BLaER1 treated with 17β-estradiol and CSF1 and Interleukin-3, amounts not matched to agents 10 nM and 100 nM (cell line): ENCODE results near the gene SLC35A5.
A peak's percentile ranks its signal among the peaks of the same experiment; 100 is the strongest.

ENCODE experiments used
- H3K27ac ChIP-seq, 11 experiments: shearing (Covaris generic); formaldehyde crosslinking; 2 replicates each; pipeline ENCODE4 v1.8.1; 2022
- H3K27me3 ChIP-seq, 11 experiments: shearing (Covaris generic); formaldehyde crosslinking; 2 replicates each; pipeline ENCODE4 v1.8.1; 2022
- H3K36me3 ChIP-seq, 11 experiments: shearing (Covaris generic); formaldehyde crosslinking; 2 replicates each; pipeline ENCODE4 v1.8.1; 2022
- H3K4me1 ChIP-seq, 10 experiments: shearing (Covaris generic); formaldehyde crosslinking; 2 replicates each; pipeline ENCODE4 v1.8.1; 2022
- H3K4me2 ChIP-seq, 11 experiments: shearing (Covaris generic); formaldehyde crosslinking; 2 replicates each; pipeline ENCODE4 v1.8.1; 2022
- H3K4me3 ChIP-seq, 10 experiments: shearing (Covaris generic); formaldehyde crosslinking; 2 replicates each; pipeline ENCODE4 v1.8.1; 2022
- H3K9ac ChIP-seq, 11 experiments: shearing (Covaris generic); formaldehyde crosslinking; 2 replicates each; pipeline ENCODE4 v1.8.1; 2022
- H3K9me3 ChIP-seq, 11 experiments: shearing (Covaris generic); formaldehyde crosslinking; replicated peaks in 1 of 11; 2 replicates each; pipeline ENCODE4 v1.8.1; 2022
- H4K20me1 ChIP-seq, 11 experiments: shearing (Covaris generic); formaldehyde crosslinking; 2 replicates each; pipeline ENCODE4 v1.8.1; 2022
- Cebpa-rat ChIP-seq, 11 experiments: shearing (Covaris generic); IDR thresholded peaks; 2 replicates each; pipeline ENCODE4 v1.8.1; 2022

SLC35A5 gene

DNA sequence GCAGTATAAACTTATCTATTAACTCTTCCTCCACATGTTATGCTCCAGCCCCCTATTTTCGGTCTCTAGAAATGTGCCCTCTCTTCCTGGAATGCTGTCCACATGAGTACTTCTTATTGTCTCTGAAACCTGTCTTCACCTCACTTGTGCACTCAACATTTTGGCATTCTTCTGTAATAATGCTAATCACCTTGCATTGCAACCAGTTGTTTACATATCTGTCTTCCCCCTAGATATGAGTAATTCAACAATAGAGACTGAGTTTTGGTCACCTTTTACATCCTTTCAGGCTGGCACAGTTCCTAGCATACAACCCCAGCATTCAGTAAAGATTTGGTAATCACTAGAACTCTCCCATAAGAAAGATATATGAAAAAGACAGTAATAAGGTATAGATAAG is 61.9 kb downstream of the SLC35A5 start:
- no peak overlapping the region for H3K4me2 ChIP-seq
- no peak overlapping the region for H3K27ac ChIP-seq
- H3K4me1 ChIP-seq = peaks cover 0 to 7% (median 0%) of the 10 kb centered on the region in 10 experiments; a peak in 3 of 20 replicates
- TF ChIP-seq Cebpa-rat (IDR thresholded peaks at IDR 0.05) = no peak
- no peaks in the 10 kb centered on the region for H4K20me1 ChIP-seq
- H3K9me3 ChIP-seq = no peaks in the 10 kb centered on the region
- no peaks in the 10 kb centered on the region for H3K27me3 ChIP-seq
- H3K9ac ChIP-seq = no peak overlapping the region
- no peak overlapping the region for H3K4me3 ChIP-seq
- H3K36me3 ChIP-seq = no peaks in the 10 kb centered on the region

DNA sequence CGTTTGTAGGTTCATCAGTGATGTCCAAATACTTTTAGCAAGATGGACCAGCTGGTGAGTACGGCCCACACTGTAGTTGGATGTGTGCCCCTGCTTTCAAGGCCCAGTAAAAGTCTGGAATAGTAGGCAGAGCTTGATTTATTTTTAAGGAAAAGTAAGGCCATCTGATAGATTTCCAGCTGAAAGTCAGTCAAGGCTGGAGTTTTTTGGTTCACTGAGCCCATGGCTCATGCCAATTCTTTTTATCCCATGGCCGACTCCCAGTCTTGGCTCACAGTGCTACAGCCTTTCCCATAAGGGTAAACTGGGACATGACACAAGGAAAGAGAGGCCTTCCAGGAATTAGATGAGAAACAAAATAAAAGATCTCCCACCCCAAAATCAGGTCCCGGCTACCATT is 65.6 kb downstream of the SLC35A5 start:
- peaks cover 0 to under 1% (median 0%) of the 10 kb centered on the region in 10 experiments; a peak in 3 of 20 replicates for H3K4me1 ChIP-seq
- H3K4me3 ChIP-seq = no peak overlapping the region
- no peaks in the 10 kb centered on the region for H4K20me1 ChIP-seq
- no peaks in the 10 kb centered on the region for H3K36me3 ChIP-seq
- H3K27me3 ChIP-seq = no peaks in the 10 kb centered on the region
- H3K9me3 ChIP-seq = no peaks in the 10 kb centered on the region
- no peak overlapping the region for H3K9ac ChIP-seq
- no peak for TF ChIP-seq Cebpa-rat (IDR thresholded peaks at IDR 0.05)
- H3K4me2 ChIP-seq = no peak overlapping the region
- no peak overlapping the region for H3K27ac ChIP-seq

DNA sequence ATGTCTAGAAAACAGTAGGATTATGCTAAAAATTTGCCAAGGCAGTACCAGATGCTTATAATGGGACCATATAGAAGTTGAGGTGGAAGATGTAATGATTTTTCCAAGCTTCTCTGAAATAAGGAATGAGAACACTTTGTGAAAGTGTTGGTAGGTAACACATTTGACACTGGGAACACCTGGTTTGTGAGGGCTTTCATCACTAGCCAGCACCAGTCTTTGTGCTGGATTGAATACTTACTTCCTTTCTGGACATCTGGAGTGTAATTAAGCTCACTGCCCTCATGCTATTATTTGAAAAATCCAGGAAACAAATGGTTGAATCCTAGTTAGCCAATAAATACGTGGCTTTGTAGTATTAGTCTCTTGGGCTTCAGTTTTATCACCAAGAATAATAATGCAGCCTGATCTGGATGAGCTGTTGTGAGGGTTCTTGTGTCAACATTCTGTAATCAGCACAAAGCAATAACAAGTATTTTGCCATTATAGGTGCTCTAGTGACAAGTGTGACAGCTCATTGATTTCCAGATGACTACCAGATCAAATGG is 66.1 kb downstream of the SLC35A5 start:
- Histone ChIP-seq H4K20me1 (no peaks in the 10 kb centered on the region), H3K4me2 (no peak overlapping the region), H3K36me3 (no peaks in the 10 kb centered on the region), H3K4me3 (no peak overlapping the region), H3K27ac (no peak overlapping the region), H3K4me1 (peaks cover 0 to 6% (median 0%) of the 10 kb centered on the region in 10 experiments; a peak in 6 of 20 replicates), H3K27me3 (no peaks in the 10 kb centered on the region), H3K9me3 (no peaks in the 10 kb centered on the region), H3K9ac (no peak overlapping the region)
- no peak for TF ChIP-seq Cebpa-rat (IDR thresholded peaks at IDR 0.05)

DNA sequence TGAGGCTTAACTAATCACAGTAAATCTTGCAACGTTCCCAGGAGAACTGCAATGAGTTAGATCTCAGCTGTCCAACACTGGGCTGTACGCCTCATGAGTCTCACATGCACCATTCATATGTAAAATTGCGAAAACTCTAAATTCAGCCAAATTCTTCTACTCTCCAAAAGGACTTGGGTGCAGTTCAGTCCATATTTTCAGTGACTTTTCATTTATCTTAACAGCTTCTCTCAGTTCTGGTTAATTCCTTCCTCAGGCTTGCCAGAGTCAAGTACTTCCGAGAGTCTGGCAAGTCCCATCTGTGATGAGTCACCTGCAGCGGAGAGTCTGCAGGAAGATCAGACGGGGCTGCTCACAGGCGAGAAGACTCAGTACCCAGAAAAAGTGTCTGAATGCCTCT is 67.6 kb downstream of the SLC35A5 start:
- Histone ChIP-seq H3K36me3 (no peaks in the 10 kb centered on the region), H3K27me3 (no peaks in the 10 kb centered on the region), H3K4me2 (no peak overlapping the region), H3K4me1 (peaks cover 0 to 14% (median 0%) of the 10 kb centered on the region in 10 experiments; a peak in 6 of 20 replicates), H3K27ac (no peak overlapping the region), H3K9ac (no peak overlapping the region), H4K20me1 (no peaks in the 10 kb centered on the region), H3K9me3 (no peaks in the 10 kb centered on the region), H3K4me3 (no peak overlapping the region)
- no peak for TF ChIP-seq Cebpa-rat (IDR thresholded peaks at IDR 0.05)

DNA sequence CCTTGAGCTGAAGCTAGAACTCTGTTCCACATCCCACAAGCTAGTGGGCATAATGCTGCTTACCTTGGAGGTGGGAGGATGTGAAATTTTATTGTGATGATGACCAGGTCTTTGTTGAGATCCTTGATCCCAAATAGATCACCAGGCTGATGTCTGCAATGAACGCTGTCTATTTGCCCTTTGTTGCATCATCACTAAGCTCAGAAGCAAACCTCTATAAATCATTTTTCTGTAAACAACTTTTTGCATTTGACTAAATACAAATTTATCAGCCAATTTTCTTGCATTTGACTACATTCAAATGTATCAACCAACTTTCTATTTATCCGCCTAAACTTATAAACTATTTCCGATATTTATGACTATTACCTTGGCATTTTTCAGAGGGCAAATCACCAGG is 69.4 kb downstream of the SLC35A5 start:
- H3K27ac ChIP-seq = no peak overlapping the region
- H3K9me3 ChIP-seq = no peaks in the 10 kb centered on the region
- no peak for TF ChIP-seq Cebpa-rat (IDR thresholded peaks at IDR 0.05)
- peaks cover 0 to 14% (median 0%) of the 10 kb centered on the region in 10 experiments; a peak in 6 of 20 replicates for H3K4me1 ChIP-seq
- no peaks in the 10 kb centered on the region for H3K36me3 ChIP-seq
- H3K4me2 ChIP-seq = no peak overlapping the region
- no peak overlapping the region for H3K9ac ChIP-seq
- H3K27me3 ChIP-seq = no peaks in the 10 kb centered on the region
- no peaks in the 10 kb centered on the region for H4K20me1 ChIP-seq
- H3K4me3 ChIP-seq = no peak overlapping the region

DNA sequence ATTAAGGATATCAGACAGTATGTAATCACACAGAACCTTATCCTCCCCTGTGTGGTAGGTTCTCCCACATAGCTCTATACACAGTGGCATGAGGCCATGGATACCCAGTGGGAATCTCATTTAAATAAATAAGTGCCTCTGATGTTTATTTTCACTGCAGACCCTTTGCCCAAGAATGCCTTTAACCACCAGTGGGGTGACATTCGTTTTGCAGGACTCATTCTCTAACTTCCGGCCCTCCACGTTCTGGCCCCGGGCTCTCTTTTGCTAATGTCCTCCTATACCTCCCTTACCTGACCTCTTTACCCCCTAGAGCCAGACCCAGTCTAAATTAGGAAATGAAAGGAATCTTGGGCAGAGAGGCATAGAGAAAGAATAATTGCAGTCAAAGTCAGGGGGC is 70.8 kb downstream of the SLC35A5 start:
- Histone ChIP-seq H3K36me3 (no peaks in the 10 kb centered on the region), H3K27ac (no peak overlapping the region), H3K4me3 (no peak overlapping the region), H3K27me3 (no peaks in the 10 kb centered on the region), H3K9ac (no peak overlapping the region), H3K9me3 (no peaks in the 10 kb centered on the region), H3K4me1 (peaks cover 0 to 14% (median 0%) of the 10 kb centered on the region in 10 experiments; a peak in 6 of 20 replicates), H4K20me1 (no peaks in the 10 kb centered on the region), H3K4me2 (peak overlapping the region in 3 of 11 experiments; percentile 12 to 38 (median 16); a peak in 5 of 22 replicates)
- no peak for TF ChIP-seq Cebpa-rat (IDR thresholded peaks at IDR 0.05)

DNA sequence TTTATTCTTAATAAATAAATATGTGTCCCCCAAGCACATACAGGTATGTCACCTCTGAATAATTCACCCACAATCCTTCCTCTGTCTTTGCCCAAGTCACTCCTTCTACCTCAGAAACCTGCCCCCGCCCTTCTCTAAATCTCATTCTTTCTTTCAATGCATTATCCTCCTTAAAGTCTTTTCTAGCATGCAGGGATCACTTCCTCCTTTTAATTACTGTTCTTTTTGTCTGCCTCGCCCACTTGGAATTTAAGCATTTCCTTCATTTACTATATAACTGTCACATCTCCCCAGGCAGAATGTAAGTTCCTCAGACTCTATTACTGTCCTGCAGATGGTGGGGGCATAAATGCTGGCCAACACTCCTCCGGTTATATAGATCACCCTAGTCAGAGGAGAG is 71.3 kb downstream of the SLC35A5 start:
- Histone ChIP-seq H3K27me3 (no peaks in the 10 kb centered on the region), H4K20me1 (no peaks in the 10 kb centered on the region), H3K27ac (no peak overlapping the region), H3K36me3 (no peaks in the 10 kb centered on the region), H3K4me1 (peaks cover 0 to 14% (median 0%) of the 10 kb centered on the region in 10 experiments; a peak in 6 of 20 replicates), H3K9ac (no peak overlapping the region), H3K9me3 (no peaks in the 10 kb centered on the region), H3K4me3 (no peak overlapping the region), H3K4me2 (peak overlapping the region in 3 of 11 experiments; percentile 12 to 38 (median 16); a peak in 5 of 22 replicates)
- no peak for TF ChIP-seq Cebpa-rat (IDR thresholded peaks at IDR 0.05)

DNA sequence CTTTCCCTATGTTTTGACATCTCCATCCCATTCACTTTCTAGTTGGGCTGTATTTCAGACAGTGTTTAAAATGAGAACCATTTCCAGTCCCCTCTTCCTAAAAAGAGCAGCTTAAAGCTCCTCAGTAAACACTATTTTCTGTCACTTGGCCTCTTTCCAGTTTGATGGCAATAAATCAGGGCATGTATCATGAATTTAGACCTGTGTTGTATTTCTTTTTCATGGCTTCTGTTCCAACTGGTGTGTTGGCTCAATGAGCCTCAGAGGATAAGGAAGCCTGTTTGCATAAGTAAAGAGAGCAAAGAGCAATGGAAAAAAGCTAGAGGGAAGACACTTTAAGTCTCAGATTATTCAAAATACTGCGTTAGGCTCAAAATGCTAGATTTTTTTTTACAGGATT is 71.9 kb downstream of the SLC35A5 start:
- no peak for TF ChIP-seq Cebpa-rat (IDR thresholded peaks at IDR 0.05)
- Histone ChIP-seq H3K9ac (no peak overlapping the region), H4K20me1 (no peaks in the 10 kb centered on the region), H3K4me2 (peak overlapping the region in 3 of 11 experiments; percentile 12 to 38 (median 16); a peak in 3 of 22 replicates), H3K4me3 (no peak overlapping the region), H3K9me3 (no peaks in the 10 kb centered on the region), H3K27ac (no peak overlapping the region), H3K4me1 (peaks cover 0 to 14% (median 0%) of the 10 kb centered on the region in 10 experiments; a peak in 6 of 20 replicates), H3K36me3 (no peaks in the 10 kb centered on the region), H3K27me3 (no peaks in the 10 kb centered on the region)

DNA sequence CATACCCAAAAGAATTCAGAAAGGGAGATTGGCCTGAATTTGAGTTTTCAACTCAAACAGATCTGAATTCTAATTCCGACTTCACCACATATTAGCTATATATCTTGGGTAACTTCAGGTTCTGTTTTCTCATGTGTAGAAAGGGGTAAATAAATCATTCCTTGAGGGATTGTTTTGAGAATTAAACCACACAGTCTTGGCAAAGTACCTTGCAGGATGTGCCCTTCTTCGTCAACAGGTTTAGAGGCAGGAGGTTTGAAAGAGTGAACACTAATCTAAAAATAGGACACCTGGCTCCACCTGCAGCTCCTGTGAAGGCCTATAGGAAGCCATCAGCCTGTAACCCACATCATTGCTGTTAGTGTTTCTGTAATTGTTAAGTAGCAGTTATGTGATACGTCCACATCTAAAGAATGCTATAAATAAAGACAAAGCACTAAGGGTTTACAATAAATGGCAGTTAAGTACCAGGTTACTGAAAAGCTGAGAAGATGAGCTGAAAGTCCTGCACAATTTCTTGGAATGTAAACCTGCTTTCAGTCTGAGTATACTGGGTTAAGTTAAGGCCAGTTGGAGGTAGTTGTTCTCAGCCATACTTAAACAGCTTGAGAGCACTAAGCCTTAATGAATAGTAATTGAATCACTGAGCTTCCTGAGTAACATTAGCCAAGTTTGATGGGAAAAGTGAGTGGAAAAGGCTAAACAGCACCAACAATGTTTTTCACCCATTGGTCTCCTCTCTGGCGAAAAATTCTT is 73.1 kb downstream of the SLC35A5 start:
- H3K9ac ChIP-seq = no peak overlapping the region
- no peaks in the 10 kb centered on the region for H3K9me3 ChIP-seq
- H3K4me2 ChIP-seq = no peak overlapping the region
- peaks cover 0 to 2% (median 0%) of the 10 kb centered on the region in 11 experiments; a peak in 2 of 22 replicates for H3K27me3 ChIP-seq
- H4K20me1 ChIP-seq = no peaks in the 10 kb centered on the region
- no peaks in the 10 kb centered on the region for H3K36me3 ChIP-seq
- H3K4me1 ChIP-seq = peaks cover 0 to 14% (median 0%) of the 10 kb centered on the region in 10 experiments; a peak in 6 of 20 replicates
- no peak for TF ChIP-seq Cebpa-rat (IDR thresholded peaks at IDR 0.05)
- no peak overlapping the region for H3K4me3 ChIP-seq
- H3K27ac ChIP-seq = no peak overlapping the region
